ENCODE data around the gene HSF2. TPM values are rescaled to one million over a fixed set of nuclear protein-coding genes. Genes with fewer than 3 reads are reported as not detected.

HSF2 gene
- total and polyA plus RNA-seq, 10 of the 15 experiments (the other 5 are each of a cell fraction or from before 2014, with no cell fraction given): 9.5 to 38.3 (median 16.8) TPM

- ATAC-seq: no peak
- POLR2A ChIA-PET: interaction anchor here (0.5 to 0.6 kb wide), 2 partner anchors 14 to 23 kb away, joined by 4 to 8 read pairs; no protein-coding TSS in a partner anchor
- DNase-seq (ENCODE audit: low read depth, low spot score): no peak
- RAD21 ChIA-PET (ENCODE audit: unreplicated experiment): no interaction called here
- BruUV-seq (replicated peaks): TSS peak; percentile 7
- CTCF ChIA-PET: no interaction called here
- 97% methylated on average over 4 of the region's 4 CpGs for WGBS (ENCODE audit: insufficient coverage, insufficient replicate concordance, low lambda C conversion rate, missing lambda C conversion rate)
- H3K9ac ChIP-seq (ENCODE audit: control insufficient read depth, insufficient read depth, low read length): no peak overlapping the region
- no peak for TF ChIP-seq BMI1 (IDR thresholded peaks at IDR 0.05; ENCODE audit: borderline replicate concordance)
- TF ChIP-seq BRCA1 (IDR thresholded peaks at IDR 0.05; ENCODE audit: low read depth, low read length): no peak
- no peak for TF ChIP-seq NKRF (conservative IDR thresholded peaks at IDR 0.05)
- TF ChIP-seq ETV6 (conservative IDR thresholded peaks at IDR 0.05 in 1 of 2, IDR thresholded peaks at IDR 0.05 in 1 of 2; ENCODE audit: borderline replicate concordance in 1 of 2, low read depth in 1 of 2): no peak
- TF ChIP-seq SUZ12 (IDR thresholded peaks at IDR 0.05; ENCODE audit: unreplicated experiment): no peak
- no peak for TF ChIP-seq JUND (IDR thresholded peaks at IDR 0.05; ENCODE audit: low read depth, low read length)
- no peak for TF ChIP-seq CREB1 (IDR thresholded peaks at IDR 0.05; ENCODE audit: low read depth)
- no peak overlapping the region for H3K4me3 ChIP-seq
- H3K79me2 ChIP-seq (ENCODE audit: control insufficient read depth, insufficient read depth, low read length): no peaks in the 10 kb centered on the region
- in situ Hi-C loops (cut with MboI): no loop called here
- FAIRE-seq: no peak
- peaks cover 2 to 28% of the 10 kb centered on the region in 2 experiments; a peak in 3 of 4 replicates for H3K36me3 ChIP-seq (ENCODE audit: control insufficient read depth in 2 of 2, insufficient read depth in 2 of 2, low read length in 1 of 2)
- intact Hi-C loops (cut with micrococcal nuclease; ENCODE audit: unreplicated experiment): no loop called here
- H3K4me1 ChIP-seq (ENCODE audit: control insufficient read depth, insufficient read depth, low read length): no peaks in the 10 kb centered on the region
- no peaks in the 10 kb centered on the region for H4K20me1 ChIP-seq (ENCODE audit: control insufficient read depth, insufficient read depth)
- H3K4me2 ChIP-seq (ENCODE audit: control insufficient read depth, insufficient read depth): no peak overlapping the region
- no peaks in the 10 kb centered on the region for H3K9me3 ChIP-seq (replicated peaks; ENCODE audit: control insufficient read depth, insufficient read depth, low read length)
- no peaks in the 10 kb centered on the region for H3K27me3 ChIP-seq (replicated peaks in 1 of 2; ENCODE audit: control insufficient read depth in 2 of 2, insufficient read depth in 2 of 2, low read length in 1 of 2)
- H3K27ac ChIP-seq (ENCODE audit: control insufficient read depth, insufficient read depth): no peak overlapping the region
- SMC1A ChIA-PET (ENCODE audit: uncharacterized antibody, unreplicated experiment): interaction anchor here (1.0 to 1.7 kb wide), 4 partner anchors 8 to 56 kb away, joined by 3 to 4 read pairs (median 4); no protein-coding TSS in a partner anchor
- H2AFZ ChIP-seq (ENCODE audit: control insufficient read depth, low read depth, low read length): no peak overlapping the region
Observed at GRCh38 chr6:122431780-122432179, 32.3 kb downstream of the HSF2 start.
